ENCODE results near the gene LENG8. TPM values are rescaled to one million over a fixed set of nuclear protein-coding genes. Genes with fewer than 3 reads are reported as not detected.

Gene LENG8
- total and polyA plus RNA-seq, 2 of the 13 experiments (the other 11 are each of a cell fraction or from before 2014, with no cell fraction given), result 14.3 to 41.9 TPM

- TF ChIP-seq ZNF607 (CRISPR knock-in tag; IDR thresholded peaks at IDR 0.05; ENCODE audit: borderline replicate concordance) (0 out of 2 replicates have a peak, but pooled peaks have one; percentile 72), ZNF225 (CRISPR knock-in tag; IDR thresholded peaks at IDR 0.05) (no peak), FOXO4 (CRISPR knock-in tag; conservative IDR thresholded peaks at IDR 0.05) (no peak), KLF16 (CRISPR knock-in tag; IDR thresholded peaks at IDR 0.05) (peak in 1 of 2 experiments; percentile 51; a peak in 1 of 4 replicates), ZNF230 (CRISPR knock-in tag; IDR thresholded peaks at IDR 0.05) (0 out of 2 replicates have a peak, but pooled peaks have one; percentile 35), MAX (IDR thresholded peaks at IDR 0.05) (peak; percentile 65; the same call in 1 of the 2 replicates), ZNF501 (CRISPR knock-in tag; IDR thresholded peaks at IDR 0.05) (peak; percentile 92), ZNF30 (CRISPR knock-in tag; IDR thresholded peaks at IDR 0.05) (no peak), ATF6 (CRISPR knock-in tag; conservative IDR thresholded peaks at IDR 0.05) (no peak), SP5 (CRISPR knock-in tag; IDR thresholded peaks at IDR 0.05; ENCODE audit: borderline replicate concordance, low read depth) (peak; percentile 55; the same call in 1 of the 2 replicates), ZNF546 (CRISPR knock-in tag; conservative IDR thresholded peaks at IDR 0.05) (0 out of 2 replicates have a peak, but pooled peaks have one; percentile 30), TRIM22 (IDR thresholded peaks at IDR 0.05) (no peak), EHMT2 (IDR thresholded peaks at IDR 0.05; ENCODE audit: borderline replicate concordance, low read depth, low read length) (no peak), ZNF879 (CRISPR knock-in tag; IDR thresholded peaks at IDR 0.05) (no peak), BRD4 (CRISPR knock-in tag; IDR thresholded peaks at IDR 0.05) (peak; percentile 61; the same call in 1 of the 2 replicates), AHR (CRISPR knock-in tag; IDR thresholded peaks at IDR 0.05) (peak; percentile 71; the same call in 1 of the 2 replicates), MEIS1 (CRISPR knock-in tag; IDR thresholded peaks at IDR 0.05; ENCODE audit: borderline replicate concordance) (peak; percentile 92; the same call in 1 of the 2 replicates), RFX3 (CRISPR knock-in tag; IDR thresholded peaks at IDR 0.05) (no peak)
- TF ChIP-seq, protein P1, sequence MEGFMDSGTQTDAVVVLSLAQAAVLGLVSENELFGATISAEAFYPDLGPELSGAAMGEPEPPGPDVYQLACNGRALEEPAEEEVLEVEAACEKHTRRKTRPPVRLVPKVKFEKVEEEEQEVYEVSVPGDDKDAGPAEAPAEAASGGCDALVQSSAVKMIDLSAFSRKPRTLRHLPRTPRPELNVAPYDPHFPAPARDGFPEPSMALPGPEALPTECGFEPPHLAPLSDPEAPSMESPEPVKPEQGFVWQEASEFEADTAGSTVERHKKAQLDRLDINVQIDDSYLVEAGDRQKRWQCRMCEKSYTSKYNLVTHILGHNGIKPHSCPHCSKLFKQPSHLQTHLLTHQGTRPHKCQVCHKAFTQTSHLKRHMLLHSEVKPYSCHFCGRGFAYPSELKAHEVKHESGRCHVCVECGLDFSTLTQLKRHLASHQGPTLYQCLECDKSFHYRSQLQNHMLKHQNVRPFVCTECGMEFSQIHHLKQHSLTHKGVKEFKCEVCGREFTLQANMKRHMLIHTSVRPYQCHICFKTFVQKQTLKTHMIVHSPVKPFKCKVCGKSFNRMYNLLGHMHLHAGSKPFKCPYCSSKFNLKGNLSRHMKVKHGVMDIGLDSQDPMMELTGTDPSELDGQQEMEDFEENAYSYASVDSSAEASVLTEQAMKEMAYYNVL (CRISPR knock-in tag; IDR thresholded peaks at IDR 0.05; ENCODE audit: borderline replicate concordance), result 0 out of 2 replicates have a peak, but pooled peaks have one; percentile 60
- TF ChIP-seq, protein P2, sequence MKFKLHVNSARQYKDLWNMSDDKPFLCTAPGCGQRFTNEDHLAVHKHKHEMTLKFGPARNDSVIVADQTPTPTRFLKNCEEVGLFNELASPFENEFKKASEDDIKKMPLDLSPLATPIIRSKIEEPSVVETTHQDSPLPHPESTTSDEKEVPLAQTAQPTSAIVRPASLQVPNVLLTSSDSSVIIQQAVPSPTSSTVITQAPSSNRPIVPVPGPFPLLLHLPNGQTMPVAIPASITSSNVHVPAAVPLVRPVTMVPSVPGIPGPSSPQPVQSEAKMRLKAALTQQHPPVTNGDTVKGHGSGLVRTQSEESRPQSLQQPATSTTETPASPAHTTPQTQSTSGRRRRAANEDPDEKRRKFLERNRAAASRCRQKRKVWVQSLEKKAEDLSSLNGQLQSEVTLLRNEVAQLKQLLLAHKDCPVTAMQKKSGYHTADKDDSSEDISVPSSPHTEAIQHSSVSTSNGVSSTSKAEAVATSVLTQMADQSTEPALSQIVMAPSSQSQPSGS (CRISPR knock-in tag; IDR thresholded peaks at IDR 0.05), result 0 out of 2 replicates have a peak, but pooled peaks have one; percentile 13
These were observed 15.8 kb downstream of the LENG8 start (continued) for GRCh38 chr19:54464630-54465425.

Data from HepG2 (cell line).